IMR-90 (cell line): Measurements from ENCODE around the gene AVP. TPM values are rescaled to one million over a fixed set of nuclear protein-coding genes. Genes with fewer than 3 reads are reported as not detected.

Experiments used
- ATAC-seq: fragments of 200-7000 bp; cut with Tn5 transposase; 2 replicates; pipeline ENCODE4 v1.9.1; 2020; ENCODE audit warnings: low read depth, mild to moderate bottlenecking, moderate library complexity
- BruUV-seq: library from RNA; stranded (reverse); fragments of 400-500 nt; replicated peaks from 2 replicates; lab custom pipeline; 2021; lab: Mats Ljungman, UMichigan
- CTCF ChIA-PET: fragments of 300-600 bp; formaldehyde crosslinking; extraction: SDS; loops from one replicate; lab custom pipeline; 2021; ENCODE audit warnings: antibody characterized with exemption; lab: Yijun Ruan, JAX
- POLR2A ChIA-PET: fragments of 300-600 bp; sonication (Branson Sonifier 250); formaldehyde crosslinking; loops from one replicate; lab custom pipeline; 2022; ENCODE audit warnings: antibody characterized with exemption; ENCODE audit not compliant: unreplicated experiment; lab: Charles Lee
- DNase-seq: peaks from one replicate; pipeline ENCODE4 v3.0.0; 2013
- H2AFZ ChIP-seq: replicated peaks from 2 replicates; pipeline ENCODE3; 2013; ENCODE audit warnings: low read length, mild to moderate bottlenecking; ENCODE audit not compliant: poor library complexity
- H2AK5ac ChIP-seq: 2 replicates; pipeline ENCODE4 v1.6.1; 2013; ENCODE audit warnings: low read depth, low read length, inconsistent platforms
- H2AK9ac ChIP-seq: replicated peaks from 2 replicates; pipeline ENCODE3; 2013; ENCODE audit warnings: mild to moderate bottlenecking, low read depth, low read length, moderate library complexity; ENCODE audit not compliant: poor library complexity
- H2BK120ac ChIP-seq: 2 replicates; pipeline ENCODE4 v1.6.1; 2013; ENCODE audit warnings: low read depth, low read length, inconsistent platforms
- H2BK15ac ChIP-seq: 3 replicates; pipeline ENCODE4 v1.6.1; 2013; ENCODE audit warnings: low read depth, low read length, inconsistent platforms
- H2BK20ac ChIP-seq: 2 replicates; pipeline ENCODE4 v1.6.1; 2013; ENCODE audit warnings: low read depth, mild to moderate bottlenecking, inconsistent platforms, low read length, moderate library complexity
- H2BK5ac ChIP-seq: 2 replicates; pipeline ENCODE4 v1.6.1; 2013; ENCODE audit warnings: mild to moderate bottlenecking, low read depth, low read length, inconsistent platforms; ENCODE audit not compliant: poor library complexity, severe bottlenecking
- H3K14ac ChIP-seq: replicated peaks from 2 replicates; pipeline ENCODE4 v1.6.1; 2013; ENCODE audit warnings: low read depth, low read length, inconsistent platforms
- H3K18ac ChIP-seq: 2 replicates; pipeline ENCODE4 v1.6.1; 2013; ENCODE audit warnings: low read depth, low read length, control low read depth
- H3K23ac ChIP-seq: 2 replicates; pipeline ENCODE4 v1.6.1; 2013; ENCODE audit warnings: low read depth, low read length, inconsistent platforms
- H3K27ac ChIP-seq: 2 replicates; pipeline ENCODE4 v1.5.1; 2013; ENCODE audit warnings: mild to moderate bottlenecking, control low read depth, low read length; ENCODE audit not compliant: insufficient read depth
- H3K27me3 ChIP-seq: 2 replicates; pipeline ENCODE4 v1.6.1; 2013; ENCODE audit warnings: low read length; ENCODE audit not compliant: control insufficient read depth, insufficient read depth
- H3K36me3 ChIP-seq: 2 replicates; pipeline ENCODE4 v1.6.1; 2013; ENCODE audit warnings: low read length, mixed read lengths; ENCODE audit not compliant: control insufficient read depth, insufficient read depth
- H3K4ac ChIP-seq: 2 replicates; pipeline ENCODE4 v1.6.1; 2013; ENCODE audit warnings: low read depth, low read length, inconsistent platforms
- H3K4me1 ChIP-seq: 2 replicates; pipeline ENCODE4 v1.6.1; 2013; ENCODE audit warnings: low read length, mixed read lengths; ENCODE audit not compliant: control insufficient read depth, insufficient read depth
- H3K4me2 ChIP-seq: 2 replicates; pipeline ENCODE4 v1.6.1; 2013; ENCODE audit warnings: low read depth, mild to moderate bottlenecking, control low read depth, low read length, moderate library complexity
- H3K4me3 ChIP-seq: 2 replicates; pipeline ENCODE4 v1.5.1; 2013; ENCODE audit warnings: low read depth, mild to moderate bottlenecking, control low read depth, low read length, moderate library complexity; ENCODE audit not compliant: insufficient read depth
- H3K56ac ChIP-seq: 2 replicates; pipeline ENCODE4 v1.6.1; 2013; ENCODE audit warnings: low read length, inconsistent platforms; ENCODE audit not compliant: insufficient read depth; ENCODE audit errors: extremely low read depth
- H3K79me1 ChIP-seq, 2 experiments: 2 replicates each; pipeline ENCODE4 v1.6.1; 2013; ENCODE audit warnings: low read length in 2 of 2, inconsistent platforms in 1 of 2, low read depth in 1 of 2
- H3K9ac ChIP-seq: 2 replicates; pipeline ENCODE4 v1.6.1; 2013; ENCODE audit warnings: low read depth, low read length, control low read depth
- H3K9me1 ChIP-seq: 2 replicates; pipeline ENCODE4 v1.6.1; 2013; ENCODE audit warnings: low read length, inconsistent platforms; ENCODE audit not compliant: insufficient read depth
- H3K9me3 ChIP-seq: 2 replicates; pipeline ENCODE4 v1.6.1; 2013; ENCODE audit warnings: low read length; ENCODE audit not compliant: control insufficient read depth, insufficient read depth
- H4K20me1 ChIP-seq: 2 replicates; pipeline ENCODE4 v1.6.1; 2013; ENCODE audit warnings: low read length, inconsistent platforms; ENCODE audit not compliant: insufficient read depth
- H4K5ac ChIP-seq: 2 replicates; pipeline ENCODE4 v1.6.1; 2013; ENCODE audit warnings: mild to moderate bottlenecking, low read depth, low read length, control low read depth
- H4K8ac ChIP-seq, 2 experiments: 2 replicates each; pipeline ENCODE4 v1.6.1; 2013; ENCODE audit warnings: low read depth in 2 of 2, low read length in 2 of 2, control low read depth in 1 of 2, inconsistent platforms in 1 of 2
- H4K91ac ChIP-seq: 2 replicates; pipeline ENCODE4 v1.6.1; 2013; ENCODE audit warnings: low read depth, low read length, inconsistent platforms; ENCODE audit not compliant: insufficient read depth
- ELK1 ChIP-seq: fragments of 150-350 bp; IDR thresholded peaks from 2 replicates; pipeline ENCODE4 v1.6.1; 2016; ENCODE audit warnings: low read depth, mild to moderate bottlenecking, low read length, moderate library complexity, borderline replicate concordance
- MAFK ChIP-seq: IDR thresholded peaks from 2 replicates; pipeline ENCODE4 v1.6.1; 2012; ENCODE audit warnings: low read depth, low read length, improper control_type of control experiment
- RCOR1 ChIP-seq: IDR thresholded peaks from 2 replicates; pipeline ENCODE4 v1.6.1; 2012; ENCODE audit warnings: mild to moderate bottlenecking, low read length, improper control_type of control experiment; ENCODE audit not compliant: insufficient replicate concordance
- RFX5 ChIP-seq: IDR thresholded peaks from 2 replicates; pipeline ENCODE4 v1.8.0; 2012; ENCODE audit warnings: low read depth, mild to moderate bottlenecking, low read length, moderate library complexity
- WGBS, 2 experiments: methylation state at CpG; one replicate each; pipeline versions ENCODE4 v1.1.5 to v1.1.7; 2013; ENCODE audit warnings: missing lambda C conversion rate in 2 of 2; ENCODE audit not compliant: insufficient read length in 1 of 2; ENCODE audit errors: extremely low coverage in 2 of 2; 5-methylcytosine and 5-hydroxymethylcytosine counted together
- dilution Hi-C: fragments of 300-500 bp; cut with HindIII; formaldehyde crosslinking; loops from one replicate; pipeline ENCODE4 v1.14.3; 2018; ENCODE audit warnings: low sequenced_read_pairs; ENCODE audit not compliant: unreplicated experiment
- in situ Hi-C: fragments of 300-500 bp; cut with MboI; formaldehyde crosslinking; loops from 3 replicates; pipeline ENCODE4 v1.14.3; 2019; ENCODE audit warnings: low sequenced_read_pairs, inconsistent platforms, mixed read lengths
- intact Hi-C: fragments of 100-400 bp; cut with micrococcal nuclease; formaldehyde crosslinking; loops from 2 replicates; pipeline ENCODE4 v1.10.0; 2022
- polyA plus RNA-seq, 3 experiments: library from polyadenylated mRNA; depleted of rRNA; stranded (reverse); fragments of >200 nt; gene quantifications; 2 replicates each; pipeline ENCODE4 v1.2.3, GENCODE V29; 2012; ENCODE audit warnings: low replicate concordance in 1 of 3
- total RNA-seq: library from RNA; depleted of rRNA; stranded (reverse); fragments of >200 nt; gene quantifications from 2 replicates; pipeline ENCODE4 v1.2.3, GENCODE V29; 2012

The AVP gene
- total and polyA plus RNA-seq, 2 of the 4 experiments (the other 2 are of a cell fraction), result not detected

DNA sequence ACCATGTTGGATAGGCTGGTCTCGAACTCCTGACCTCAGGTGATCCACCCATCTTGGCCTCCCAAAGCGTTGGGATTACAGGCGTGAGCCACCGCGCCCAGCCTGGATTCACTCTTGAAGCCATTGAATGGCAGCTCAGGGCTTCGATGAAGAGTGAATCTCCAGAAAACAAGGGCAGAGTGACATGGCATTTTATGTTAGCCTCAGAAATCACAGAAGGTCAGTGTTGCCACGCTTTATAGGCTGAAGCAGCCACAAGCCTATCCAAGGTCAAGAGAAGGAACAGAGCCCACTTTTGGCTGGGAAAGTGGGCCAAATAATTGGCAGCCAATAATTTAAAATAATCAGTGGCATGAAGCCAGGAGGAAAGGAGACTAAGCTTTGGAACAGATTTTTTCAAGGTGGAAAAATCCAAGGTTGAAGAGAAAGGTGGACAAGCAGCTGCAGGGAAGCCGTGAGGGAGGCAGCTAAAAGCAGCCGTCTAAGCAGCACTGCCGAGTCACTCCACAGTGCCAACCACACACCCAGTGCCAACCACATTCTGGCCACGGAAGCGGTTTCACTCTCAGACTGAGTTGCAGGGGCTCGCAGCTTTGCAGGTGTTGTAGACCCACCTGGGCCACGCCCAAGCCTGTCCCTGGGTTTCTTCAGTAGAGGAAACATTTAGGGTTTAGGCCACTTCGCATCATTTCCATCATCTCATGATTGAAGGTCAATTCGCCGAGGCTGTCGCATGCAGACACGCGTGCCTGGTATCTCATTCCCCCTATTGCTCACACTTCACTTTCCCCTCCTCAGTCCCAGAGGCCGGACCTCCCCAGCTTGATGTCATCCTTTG, 17.4 kb upstream of the AVP start:
- H2BK120ac ChIP-seq, result no peak overlapping the region
- no peak overlapping the region for H2AK9ac ChIP-seq
- no peak overlapping the region for H2AK5ac ChIP-seq
- no peak overlapping the region for H3K4ac ChIP-seq
- H3K4me2 ChIP-seq, result no peak overlapping the region
- no peak overlapping the region for H3K56ac ChIP-seq
- no peak overlapping the region for H2BK20ac ChIP-seq
- no peaks in the 10 kb centered on the region for H3K9me1 ChIP-seq
- intact Hi-C loops, result no loop called here
- ChIA-PET CTCF (no interaction called here), POLR2A (no interaction called here)
- H4K8ac ChIP-seq, result no peak overlapping the region
- no peaks in the 10 kb centered on the region; the same call in 1 of the 2 replicates for H3K27me3 ChIP-seq
- H4K91ac ChIP-seq, result no peak overlapping the region
- no peak overlapping the region for H4K5ac ChIP-seq
- H2AFZ ChIP-seq, result no peak overlapping the region
- no peak overlapping the region for H2BK5ac ChIP-seq
- no TSS peak for BruUV-seq
- ATAC-seq (no peak), DNase-seq (no peak)
- H3K9ac ChIP-seq, result no peak overlapping the region
- H3K36me3 ChIP-seq, result peaks cover 4% of the 10 kb centered on the region
- 79% methylated on average over 3 of the region's 21 CpGs; no CpG with 5 or more reads in 1 of the 2 experiments for WGBS, 2 experiments
- H3K4me3 ChIP-seq, result no peak overlapping the region
- H2BK15ac ChIP-seq, result no peak overlapping the region
- TF ChIP-seq ELK1 (no peak), RCOR1 (no peak), MAFK (no peak), RFX5 (no peak)
- H4K20me1 ChIP-seq, result no peaks in the 10 kb centered on the region
- no peak overlapping the region for H3K18ac ChIP-seq
- no peak overlapping the region for H3K23ac ChIP-seq
- in situ Hi-C loops, result no loop called here
- H3K27ac ChIP-seq, result no peak overlapping the region
- H3K9me3 ChIP-seq, result no peaks in the 10 kb centered on the region
- H3K14ac ChIP-seq, result no peak overlapping the region
- no peaks in the 10 kb centered on the region for H3K4me1 ChIP-seq
- dilution Hi-C loops, result no loop called here
- no peaks in the 10 kb centered on the region for H3K79me1 ChIP-seq
